ENCODE measurements around the gene HLA-C.
"Not testable (repeated sequence)": the region's sequence is repeated elsewhere in the genome, so short reads cannot be mapped to it uniquely, and the experiment has no call there.

Gene HLA-C

DNA sequence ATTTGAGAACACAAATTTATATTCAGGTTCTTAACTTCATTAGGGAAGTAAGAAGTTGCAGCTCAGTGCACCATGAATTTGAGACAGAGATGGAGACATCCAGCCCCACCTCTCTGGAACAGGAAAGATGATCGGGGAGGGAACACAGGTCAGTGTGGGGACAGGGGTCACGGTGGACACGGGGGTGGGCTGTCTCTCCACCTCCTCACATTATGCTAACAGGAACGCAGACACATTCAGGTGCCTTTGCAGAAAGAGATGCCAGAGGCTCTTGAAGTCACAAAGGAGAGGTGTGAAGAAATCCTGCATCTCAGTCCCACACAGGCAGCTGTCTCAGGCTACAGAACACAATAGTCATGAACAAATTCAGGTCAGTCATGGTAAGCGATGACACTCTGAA is 3.1 kb downstream of the HLA-C start:
- no peak for DNase-seq

DNA sequence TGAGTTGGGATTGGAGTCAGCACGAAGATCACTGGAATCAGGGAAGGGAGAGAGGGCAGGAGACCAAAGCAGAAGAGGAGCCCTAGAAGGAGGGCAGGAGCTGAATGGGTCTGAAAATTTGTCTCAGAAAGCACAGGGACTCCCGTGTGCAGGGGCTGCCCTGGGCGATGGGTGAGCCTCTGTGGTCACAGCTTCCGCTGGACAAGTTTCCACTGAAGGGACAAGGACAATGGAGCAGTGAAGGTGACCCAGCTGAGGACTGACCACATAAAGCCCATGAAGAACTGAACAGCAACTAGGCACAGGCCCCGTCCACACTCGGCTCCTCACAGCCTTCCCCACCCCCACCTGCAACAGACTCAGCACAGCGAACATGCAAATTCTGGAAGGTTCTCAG is 3.5 kb downstream of the HLA-C start:
- no peak for DNase-seq

DNA sequence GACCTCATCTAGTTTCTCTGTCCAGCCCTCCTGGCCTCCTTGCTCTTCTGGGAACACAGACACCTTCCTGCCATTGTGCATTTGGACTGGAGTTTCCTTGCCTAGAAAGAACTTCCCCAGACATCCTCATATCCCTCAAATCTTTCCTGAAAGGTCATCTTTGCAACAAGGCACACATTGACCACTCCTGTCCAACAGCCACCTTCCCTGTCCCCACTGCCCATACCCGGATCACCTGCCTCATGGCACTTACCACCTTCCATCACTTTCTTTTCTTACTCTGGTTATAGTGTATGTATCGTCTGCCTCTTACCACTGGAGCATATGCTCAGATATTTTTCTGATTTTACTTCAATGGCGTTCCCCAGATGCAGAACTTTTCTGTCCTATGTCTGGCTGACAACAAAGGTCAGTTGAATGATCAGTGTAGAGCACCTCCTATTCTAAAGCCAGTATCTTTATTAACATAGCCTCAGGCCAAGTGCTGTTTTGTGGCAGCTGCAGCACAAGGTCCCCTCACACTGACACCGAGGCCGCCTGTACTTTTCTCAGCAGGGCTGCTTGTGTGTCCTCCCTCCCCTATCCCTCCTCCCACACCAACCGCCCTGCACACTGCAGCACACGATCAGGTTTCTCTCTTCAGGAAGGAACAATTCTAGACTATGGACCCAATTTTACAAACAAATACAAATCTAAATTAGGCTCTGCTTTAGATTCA is 4.1 kb downstream of the HLA-C start:
- no peak for DNase-seq

DNA sequence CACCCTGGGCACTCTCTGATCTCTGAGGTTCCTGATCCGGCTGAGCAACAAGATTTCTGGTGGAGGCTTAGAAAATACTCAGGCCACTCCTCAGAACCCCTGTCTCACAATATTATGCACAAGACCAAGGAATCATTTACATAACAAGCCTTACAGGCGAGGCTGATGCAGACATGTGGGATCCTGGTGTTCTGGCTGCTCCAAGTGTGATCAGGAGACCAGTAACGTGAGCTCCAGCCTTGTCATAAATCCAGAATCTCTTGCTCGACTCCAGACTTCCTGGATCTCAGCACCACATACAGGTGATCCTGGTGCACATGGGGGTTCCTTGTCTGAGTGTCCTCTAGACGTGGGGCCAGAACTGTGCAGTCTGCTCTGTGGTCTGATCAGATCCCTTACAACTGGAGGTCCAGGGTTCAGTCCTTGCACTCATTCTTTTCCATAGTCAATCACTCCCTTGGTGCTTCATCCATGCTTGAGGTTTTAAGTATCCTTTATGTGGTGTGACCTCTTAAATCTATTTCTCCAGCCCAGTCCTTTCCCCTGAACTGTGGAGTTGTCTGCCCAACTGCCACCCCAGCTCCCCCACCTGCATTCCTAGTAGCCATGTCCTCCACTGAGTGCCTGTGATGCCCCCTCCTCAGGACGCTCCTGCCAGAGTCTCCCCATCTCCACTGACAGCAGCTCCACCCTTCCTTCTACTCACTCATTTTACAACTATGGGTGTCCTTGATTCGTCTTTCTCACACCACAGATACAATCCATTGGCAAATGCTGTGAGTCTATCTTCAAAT is 5.1 kb downstream of the HLA-C start:
- DNase-seq = no peak

DNA sequence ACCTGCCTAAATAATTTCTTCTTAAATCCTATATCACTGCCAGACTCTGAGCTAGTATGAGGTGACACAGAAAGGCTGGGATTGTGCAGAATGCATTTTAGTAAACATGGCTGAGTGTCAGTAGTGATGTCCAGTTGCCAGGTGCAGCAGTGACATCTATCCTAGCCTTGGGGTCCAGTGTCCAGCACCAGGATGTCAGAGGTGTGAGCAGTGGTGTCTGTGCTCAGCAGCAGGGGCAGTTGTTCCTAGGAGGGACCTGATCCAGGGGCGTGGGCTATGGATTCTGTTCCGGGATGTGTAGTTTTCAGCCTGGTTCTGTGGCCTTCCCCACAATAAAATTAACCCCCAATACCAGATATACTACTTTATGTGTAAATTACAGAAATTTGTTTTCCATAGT is 6.0 kb downstream of the HLA-C start:
- DNase-seq = no peak

DNA sequence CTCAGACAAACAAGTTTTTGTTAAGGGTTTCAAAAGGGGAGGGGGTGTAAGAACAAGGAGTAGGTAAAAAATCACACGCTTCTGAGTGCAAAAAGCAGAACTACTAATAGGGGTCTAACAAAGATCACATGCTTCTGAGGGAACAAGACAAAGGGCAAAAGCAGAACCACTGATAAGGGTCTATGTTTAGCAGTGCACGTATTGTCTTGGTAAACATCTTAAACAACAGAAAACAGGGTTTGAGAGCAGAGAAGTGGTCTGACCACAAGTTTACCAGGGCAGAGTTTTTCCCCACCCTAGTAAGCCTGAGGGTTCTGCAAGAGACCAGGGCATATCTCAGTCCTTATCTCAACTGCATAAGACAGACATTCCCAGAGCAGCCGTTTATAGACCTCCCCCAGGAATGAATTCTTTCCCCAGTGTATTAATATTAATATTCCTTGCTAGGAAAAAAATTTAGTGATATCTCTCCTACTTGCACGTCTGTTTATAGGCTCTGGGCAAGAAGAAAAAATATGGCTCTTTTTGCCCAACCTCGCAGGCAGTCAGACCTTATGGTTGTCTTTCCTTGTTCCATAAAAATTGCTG is 8.5 kb downstream of the HLA-C start:
- DNase-seq = not testable (repeated sequence)

DNA sequence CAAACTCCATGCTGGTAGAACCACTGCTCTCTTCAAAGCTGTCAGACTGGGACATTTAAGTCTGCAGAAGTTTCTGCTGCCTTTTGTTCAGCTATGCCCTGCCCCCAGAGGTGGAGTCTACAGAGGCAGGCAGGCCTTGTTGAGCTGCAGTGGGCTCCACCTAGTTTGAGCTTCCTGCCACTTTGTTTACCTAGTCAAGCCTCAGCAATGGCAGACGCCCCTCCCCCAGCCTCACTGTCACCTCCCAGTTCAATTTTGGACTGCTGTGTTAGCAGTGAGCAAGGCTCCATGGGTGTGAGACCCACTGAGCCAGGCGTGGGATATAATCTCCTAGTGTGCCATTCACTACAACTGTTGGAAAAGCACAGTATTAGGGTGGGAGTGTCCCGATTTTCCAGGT is 11.9 kb downstream of the HLA-C start:
- not testable (repeated sequence) for DNase-seq

DNA sequence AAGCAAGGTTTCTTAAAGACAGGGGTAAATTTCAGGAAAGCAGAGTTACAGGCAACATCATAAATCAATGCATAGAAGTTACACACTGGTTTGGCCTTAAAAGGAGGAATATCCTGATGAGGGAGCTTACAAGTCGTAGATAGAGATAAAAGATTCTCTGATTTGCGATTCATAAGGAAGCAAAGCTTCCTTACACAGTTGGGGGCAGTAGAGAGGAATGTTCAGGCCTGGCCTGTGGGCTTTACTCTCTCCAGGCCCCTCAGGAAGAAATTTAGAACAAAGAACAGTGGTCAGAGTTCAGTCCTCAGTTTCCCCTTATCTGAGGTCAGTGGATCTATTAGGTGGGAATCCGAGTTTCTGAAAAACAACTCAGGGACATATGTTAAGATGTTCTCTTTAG is 19.3 kb downstream of the HLA-C start:
- no peak for DNase-seq

DNA sequence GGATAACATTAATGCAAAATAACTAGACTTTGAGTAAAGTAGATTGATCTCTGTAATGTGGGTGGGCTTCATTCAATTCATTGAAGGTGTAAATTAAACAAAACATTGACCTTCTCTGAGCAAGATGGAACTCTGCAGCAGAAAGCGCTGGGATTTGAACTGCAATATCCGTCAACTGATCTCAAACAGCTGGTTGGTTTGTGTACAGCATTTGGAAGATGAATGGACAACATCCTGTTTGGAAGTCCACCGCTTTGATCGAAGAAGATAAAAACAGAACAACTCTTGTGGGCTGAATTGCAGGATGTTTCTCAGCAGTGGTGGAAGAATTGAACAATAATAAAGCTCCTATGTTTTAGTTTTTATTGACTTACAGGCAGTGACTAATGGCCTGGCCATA is 20.6 kb downstream of the HLA-C start:
- DNase-seq = no peak

DNA sequence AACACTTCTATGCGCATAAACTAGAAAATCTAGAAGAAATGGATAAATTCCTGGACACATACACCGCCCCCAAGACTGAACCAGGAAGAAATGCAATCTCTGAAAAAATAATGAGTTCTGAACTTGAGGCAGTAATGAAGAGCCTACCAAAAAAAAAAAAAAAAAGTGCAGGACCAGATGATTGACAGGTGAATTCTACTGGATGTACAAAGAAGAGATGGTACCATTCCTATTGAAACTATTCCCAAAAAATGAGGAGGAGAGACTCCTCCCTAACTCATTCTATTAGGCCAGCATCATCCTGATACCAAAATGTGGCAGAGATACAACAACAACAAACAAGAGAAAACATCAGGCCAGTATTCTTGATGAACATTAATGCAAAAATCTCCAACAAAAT is 22.7 kb downstream of the HLA-C start:
- DNase-seq = no peak

DNA sequence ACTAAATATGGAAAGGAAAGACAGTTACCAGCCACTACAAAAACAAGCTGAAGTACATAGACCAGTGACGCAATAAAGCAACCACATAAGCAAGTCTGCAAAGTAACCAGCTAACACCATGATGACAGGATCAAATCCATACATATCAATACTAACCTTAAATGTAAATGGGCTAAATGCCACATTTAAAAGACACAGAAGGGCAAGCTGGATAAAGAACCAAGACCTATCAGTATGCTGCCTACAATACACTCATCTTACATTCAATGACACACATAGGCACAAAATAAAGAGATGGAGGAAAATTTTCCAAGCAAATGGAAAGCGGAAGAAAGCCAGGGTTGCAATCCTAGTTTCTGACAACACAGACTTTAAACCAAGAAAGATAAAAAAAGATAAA is 24.1 kb downstream of the HLA-C start:
- no peak for DNase-seq

DNA sequence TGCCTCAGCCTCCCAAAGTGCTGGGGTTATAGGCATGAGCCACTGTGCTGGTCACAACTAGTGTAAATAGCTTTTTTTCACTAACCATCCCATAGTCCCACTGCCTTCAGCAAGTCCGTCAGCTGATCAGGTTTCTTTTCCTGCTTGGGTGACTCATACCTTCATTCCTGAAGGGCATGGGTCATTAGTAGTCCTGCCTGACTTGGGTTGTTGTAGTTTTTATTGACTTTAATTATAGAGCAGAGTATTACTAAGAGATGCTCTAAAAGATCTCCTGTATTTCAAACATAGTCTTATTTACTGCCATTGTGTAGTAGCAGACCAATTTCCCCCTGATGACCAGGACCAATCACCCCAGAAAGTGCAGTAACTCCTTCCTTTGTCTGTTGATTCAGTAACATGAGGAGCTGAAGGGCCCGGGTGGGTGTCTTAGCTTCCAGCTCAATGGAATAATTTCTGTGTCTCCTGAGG is 25.8 kb downstream of the HLA-C start:
- DNase-seq = no peak

DNA sequence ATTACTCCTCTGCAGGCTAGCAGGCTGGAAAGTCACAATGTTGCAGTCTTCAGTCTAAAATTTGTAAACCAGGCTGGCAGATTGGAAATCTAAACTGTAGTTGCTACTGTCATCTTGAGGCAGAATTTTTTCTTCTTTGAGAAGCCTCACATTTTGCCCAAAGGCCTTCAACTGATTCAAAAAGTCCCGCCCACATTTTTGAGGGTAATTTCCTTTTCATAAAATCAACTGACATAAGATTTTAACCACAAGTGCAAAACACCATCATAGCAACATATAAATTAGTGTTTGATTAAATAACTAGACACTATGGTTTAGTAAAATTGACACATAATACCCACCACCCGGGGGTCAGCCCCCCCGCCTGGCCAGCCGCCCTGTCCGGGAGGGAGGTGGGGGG is 28.4 kb downstream of the HLA-C start:
- DNase-seq = no peak

DNA sequence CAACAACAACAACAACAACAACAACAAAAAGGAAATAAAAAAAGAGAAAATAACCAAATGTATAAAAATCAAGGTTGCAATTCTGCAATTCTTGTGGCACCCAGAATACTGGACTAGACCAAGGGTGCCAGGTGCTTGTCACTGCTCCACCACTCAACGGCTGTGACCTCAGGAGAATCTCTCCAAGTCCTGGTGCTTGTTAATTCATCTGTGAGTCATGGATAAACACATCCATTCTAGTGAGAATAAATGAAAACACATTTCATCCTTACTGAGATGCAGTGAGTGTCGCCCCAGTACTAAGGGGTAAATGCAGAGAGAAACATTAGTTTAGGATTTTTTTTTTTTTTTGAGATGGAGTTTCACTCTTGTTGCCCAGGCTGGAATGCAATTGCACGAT is 32.0 kb downstream of the HLA-C start:
- DNase-seq = no peak

DNA sequence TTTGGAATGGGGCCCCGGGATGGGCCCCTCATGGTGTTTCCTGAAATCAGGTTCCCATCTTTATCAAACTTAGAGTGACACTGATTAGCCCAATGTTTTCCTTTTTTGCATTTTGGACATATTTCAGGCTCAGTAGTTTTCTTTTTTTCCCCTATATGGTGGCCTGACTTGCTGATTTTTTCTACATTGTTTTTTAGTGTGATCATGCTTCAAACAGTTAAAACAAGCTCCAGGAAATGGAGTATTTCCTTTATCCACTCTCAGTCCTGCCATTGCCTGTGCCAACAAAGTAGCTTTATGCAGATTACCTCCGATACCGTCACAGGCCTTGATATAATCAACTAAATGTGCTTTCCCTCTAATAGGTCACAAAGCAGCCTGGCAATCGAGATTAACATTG is 37.8 kb downstream of the HLA-C start:
- DNase-seq = not testable (repeated sequence)

DNA sequence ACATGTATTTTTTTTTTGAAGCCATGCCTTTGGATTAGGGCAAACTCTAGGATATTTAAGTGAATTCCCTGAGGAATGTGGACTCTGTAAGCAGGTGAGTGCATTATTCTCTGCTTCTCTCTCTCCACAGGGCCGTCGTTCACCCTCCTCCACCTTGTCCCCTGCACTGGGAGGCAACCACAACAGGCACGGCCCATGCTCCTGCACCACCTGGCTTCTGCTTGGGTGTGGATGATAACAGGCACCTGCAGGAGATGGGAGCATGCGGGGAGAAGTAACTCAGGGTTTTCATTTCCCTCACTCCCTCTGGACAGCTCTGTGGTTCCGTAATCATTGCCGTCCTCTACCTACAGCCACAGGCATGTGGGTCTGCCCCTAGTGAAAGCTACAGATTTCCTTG is 43.4 kb downstream of the HLA-C start:
- DNase-seq = no peak

DNA sequence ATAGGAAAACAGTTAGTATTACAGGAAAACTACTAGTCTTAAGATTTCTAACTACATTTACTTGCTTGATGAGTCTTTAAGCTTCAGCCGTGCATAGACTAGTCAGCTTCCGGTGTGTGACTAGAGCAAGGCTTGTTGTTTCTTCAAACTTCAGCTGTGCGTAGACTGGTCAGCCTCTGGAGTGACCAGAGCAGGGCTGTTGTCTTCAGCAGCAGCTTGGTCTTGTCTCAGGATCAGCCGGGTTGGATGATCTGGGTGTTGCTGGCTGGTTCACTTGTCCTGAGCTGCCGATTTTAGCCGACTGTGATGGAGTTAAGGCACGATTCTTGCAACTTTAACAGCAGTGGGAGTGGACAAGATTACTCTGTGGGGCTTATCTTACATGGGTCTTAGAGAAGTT is 44.7 kb downstream of the HLA-C start:
- no peak for DNase-seq

DNA sequence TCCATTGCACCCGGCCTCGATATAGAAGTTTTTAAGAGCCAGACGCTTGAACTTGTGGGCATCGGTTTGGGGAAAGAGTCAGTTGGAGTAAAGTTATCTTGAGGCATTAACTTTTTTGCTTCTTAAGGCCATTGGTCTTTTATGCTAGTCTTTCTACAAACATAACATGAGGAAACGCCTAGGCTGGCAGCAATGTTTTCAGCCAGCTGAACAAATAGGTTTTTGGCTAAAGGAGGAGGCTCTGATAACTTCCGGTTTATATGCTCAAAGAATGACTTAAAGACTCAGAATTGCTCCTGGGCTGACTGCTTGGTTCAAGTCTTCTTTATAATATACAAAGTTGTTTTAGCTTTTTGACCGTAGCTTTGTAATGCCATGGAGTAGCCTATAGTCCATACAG is 46.2 kb downstream of the HLA-C start:
- DNase-seq = no peak

DNA sequence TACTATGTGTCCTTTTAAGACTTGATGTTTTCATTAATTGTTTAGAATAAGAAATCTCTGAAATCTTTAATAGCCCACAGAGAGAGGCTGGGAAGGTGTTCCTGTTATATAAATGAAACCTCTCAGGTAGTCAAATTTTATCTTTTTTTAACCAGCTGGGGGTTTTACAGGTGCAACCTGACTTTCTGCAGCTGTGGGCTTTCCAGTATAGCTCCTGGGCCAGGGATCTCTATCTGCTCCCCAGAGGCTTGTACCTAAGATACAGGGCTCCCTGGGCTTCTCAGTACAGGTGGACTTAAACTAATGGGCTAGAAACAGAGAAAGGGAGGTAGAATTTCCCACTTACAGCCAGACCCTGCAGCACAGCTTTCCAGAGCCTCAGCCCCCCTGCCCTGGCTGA is 49.4 kb downstream of the HLA-C start:
- DNase-seq = no peak
